ENCODE measurements around the gene MARCHF11. TPM values are rescaled to one million over a fixed set of nuclear protein-coding genes. Genes with fewer than 3 reads are reported as not detected.

Gene MARCHF11
- total RNA-seq, 1 experiment from 2014 or later: not detected

DNA sequence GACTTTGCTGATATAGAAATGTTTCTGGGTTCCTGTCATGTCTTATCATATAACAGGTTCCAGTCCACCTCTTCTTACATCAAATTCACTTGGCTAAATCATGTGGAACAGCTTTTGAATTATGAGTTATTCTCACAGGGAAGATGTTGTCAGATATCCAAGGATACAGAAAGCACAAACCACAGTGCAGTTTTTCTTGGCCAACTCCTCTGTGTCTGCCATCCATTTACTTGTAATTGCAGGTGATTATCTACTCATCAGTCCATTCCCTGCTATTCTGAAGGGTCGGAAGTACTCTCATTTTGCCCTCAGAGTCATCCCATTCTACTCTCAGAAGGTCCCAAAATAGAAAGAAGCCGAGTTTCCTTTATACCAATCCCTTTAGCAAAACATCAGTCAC is 10.0 kb downstream of the MARCHF11 start:
- no peak for DNase-seq (ENCODE audit: low spot score)
- Histone ChIP-seq H3K36me3 (ENCODE audit: insufficient read depth, low read length, poor library complexity, severe bottlenecking) (no peaks in the 10 kb centered on the region), H3K4me1 (ENCODE audit: insufficient read depth, low read length, poor library complexity, severe bottlenecking) (no peaks in the 10 kb centered on the region), H3K4me3 (ENCODE audit: low read depth, low read length, poor library complexity, severe bottlenecking) (no peak overlapping the region), H3K9me3 (ENCODE audit: low read depth, low read length, poor library complexity, severe bottlenecking) (no peaks in the 10 kb centered on the region), H3K27ac (ENCODE audit: low read depth, low read length, poor library complexity, severe bottlenecking) (no peak overlapping the region), H3K27me3 (replicated peaks; ENCODE audit: insufficient read depth, low read depth, low read length, poor library complexity) (peaks cover 40% of the 10 kb centered on the region)
- POLR2A ChIA-PET (ENCODE audit: low non-redundant PET): no interaction called here
- intact Hi-C loops (cut with micrococcal nuclease; ENCODE audit: unreplicated experiment): no loop called here
- no peak for TF ChIP-seq EZH2 (IDR thresholded peaks at IDR 0.05; ENCODE audit: borderline replicate concordance, low read depth, low read length, poor library complexity, severe bottlenecking)
- TF ChIP-seq, protein P1, sequence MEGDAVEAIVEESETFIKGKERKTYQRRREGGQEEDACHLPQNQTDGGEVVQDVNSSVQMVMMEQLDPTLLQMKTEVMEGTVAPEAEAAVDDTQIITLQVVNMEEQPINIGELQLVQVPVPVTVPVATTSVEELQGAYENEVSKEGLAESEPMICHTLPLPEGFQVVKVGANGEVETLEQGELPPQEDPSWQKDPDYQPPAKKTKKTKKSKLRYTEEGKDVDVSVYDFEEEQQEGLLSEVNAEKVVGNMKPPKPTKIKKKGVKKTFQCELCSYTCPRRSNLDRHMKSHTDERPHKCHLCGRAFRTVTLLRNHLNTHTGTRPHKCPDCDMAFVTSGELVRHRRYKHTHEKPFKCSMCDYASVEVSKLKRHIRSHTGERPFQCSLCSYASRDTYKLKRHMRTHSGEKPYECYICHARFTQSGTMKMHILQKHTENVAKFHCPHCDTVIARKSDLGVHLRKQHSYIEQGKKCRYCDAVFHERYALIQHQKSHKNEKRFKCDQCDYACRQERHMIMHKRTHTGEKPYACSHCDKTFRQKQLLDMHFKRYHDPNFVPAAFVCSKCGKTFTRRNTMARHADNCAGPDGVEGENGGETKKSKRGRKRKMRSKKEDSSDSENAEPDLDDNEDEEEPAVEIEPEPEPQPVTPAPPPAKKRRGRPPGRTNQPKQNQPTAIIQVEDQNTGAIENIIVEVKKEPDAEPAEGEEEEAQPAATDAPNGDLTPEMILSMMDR (conservative IDR thresholded peaks at IDR 0.05; ENCODE audit: low read depth, low read length): no peak
- CTCF ChIA-PET: no interaction called here
- no TSS peak for BruUV-seq (replicated peaks)

DNA sequence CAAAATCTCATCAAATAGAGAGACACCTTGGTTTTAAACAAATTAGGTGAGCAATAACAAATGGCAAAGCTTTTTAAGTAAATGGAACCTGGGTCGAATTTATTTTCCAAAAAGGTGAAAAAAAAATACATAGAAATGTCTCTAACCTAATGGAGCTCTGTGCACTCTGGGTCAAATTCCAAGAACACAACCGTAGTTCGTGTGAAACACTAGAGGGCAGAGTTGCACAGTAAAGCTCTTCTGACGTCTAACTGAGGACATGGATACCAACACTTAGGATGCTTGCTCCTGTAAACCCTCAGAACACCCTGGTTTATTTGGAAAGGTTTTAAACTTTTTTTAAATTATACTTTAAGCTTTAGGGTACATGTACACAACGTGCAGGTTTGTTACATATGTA is 18.9 kb downstream of the MARCHF11 start:
- Histone ChIP-seq H3K27ac (ENCODE audit: low read depth, low read length, poor library complexity, severe bottlenecking) (no peak overlapping the region), H3K36me3 (ENCODE audit: insufficient read depth, low read length, poor library complexity, severe bottlenecking) (no peaks in the 10 kb centered on the region), H3K4me3 (ENCODE audit: low read depth, low read length, poor library complexity, severe bottlenecking) (no peak overlapping the region), H3K27me3 (replicated peaks; ENCODE audit: insufficient read depth, low read depth, low read length, poor library complexity) (peaks cover 4% of the 10 kb centered on the region), H3K4me1 (ENCODE audit: insufficient read depth, low read length, poor library complexity, severe bottlenecking) (no peaks in the 10 kb centered on the region), H3K9me3 (ENCODE audit: low read depth, low read length, poor library complexity, severe bottlenecking) (no peaks in the 10 kb centered on the region)
- CTCF ChIA-PET: interaction anchor here (0.6 to 1.9 kb wide), 6 partner anchors 10 to 392 kb away, joined by 3 to 36 read pairs (median 3); no protein-coding TSS in a partner anchor
- BruUV-seq (replicated peaks): no TSS peak
- peak; percentile 74 for DNase-seq (ENCODE audit: low spot score)
- TF ChIP-seq, protein P1 (conservative IDR thresholded peaks at IDR 0.05; ENCODE audit: low read depth, low read length): peak; percentile 79
- TF ChIP-seq EZH2 (IDR thresholded peaks at IDR 0.05; ENCODE audit: borderline replicate concordance, low read depth, low read length, poor library complexity, severe bottlenecking): no peak
- POLR2A ChIA-PET (ENCODE audit: low non-redundant PET): interaction anchor here (0.7 kb wide), 1 partner anchor 164 kb away, joined by 5 read pairs; no protein-coding TSS in a partner anchor
- intact Hi-C loops (cut with micrococcal nuclease; ENCODE audit: unreplicated experiment): loop anchor here (1.0 to 5.0 kb wide), 2 partner anchors 296 to 392 kb away; no protein-coding TSS in a partner anchor

- no peaks in the 10 kb centered on the region for H3K36me3 ChIP-seq (ENCODE audit: insufficient read depth, low read length, poor library complexity, severe bottlenecking)
- H3K4me1 ChIP-seq (ENCODE audit: insufficient read depth, low read length, poor library complexity, severe bottlenecking): no peaks in the 10 kb centered on the region
- no peak for DNase-seq (ENCODE audit: low spot score)
- intact Hi-C loops (cut with micrococcal nuclease; ENCODE audit: unreplicated experiment): loop anchor here (1.0 to 5.0 kb wide), 2 partner anchors 297 to 393 kb away; no protein-coding TSS in a partner anchor
- ChIA-PET CTCF (interaction anchor here (1.2 kb wide), 1 partner anchor 297 kb away, joined by 5 read pairs; no protein-coding TSS in a partner anchor), POLR2A (ENCODE audit: low non-redundant PET) (no interaction called here)
- no TSS peak for BruUV-seq (replicated peaks)
- TF ChIP-seq, protein P1 (conservative IDR thresholded peaks at IDR 0.05; ENCODE audit: low read depth, low read length): no peak
- no peak for TF ChIP-seq EZH2 (IDR thresholded peaks at IDR 0.05; ENCODE audit: borderline replicate concordance, low read depth, low read length, poor library complexity, severe bottlenecking)
- H3K27ac ChIP-seq (ENCODE audit: low read depth, low read length, poor library complexity, severe bottlenecking): no peak overlapping the region
- no peaks in the 10 kb centered on the region for H3K9me3 ChIP-seq (ENCODE audit: low read depth, low read length, poor library complexity, severe bottlenecking)
- peaks cover 8% of the 10 kb centered on the region for H3K27me3 ChIP-seq (replicated peaks; ENCODE audit: insufficient read depth, low read depth, low read length, poor library complexity)
- no peak overlapping the region for H3K4me3 ChIP-seq (ENCODE audit: low read depth, low read length, poor library complexity, severe bottlenecking)
These were observed 20.0 kb downstream of the MARCHF11 start for GRCh38 chr5:16159636-16160035.
